Spleen (tissue), 11 donors: ENCODE results near the gene COL27A1. TPM values are rescaled to one million over a fixed set of nuclear protein-coding genes. Genes with fewer than 3 reads are reported as not detected.

ENCODE experiments used
- DNase-seq: peaks from one replicate; pipeline ENCODE4 v3.0.0-alpha.2; 2020
- H3K27ac ChIP-seq, 8 donors: fragments of 200-600 bp; sonication (generic) in 7 of 8; 1 replicate in 4 of 8; 2 replicates in 4 of 8; pipeline versions ENCODE4 v1.5.0 to v1.8.0; 2016 to 2021; ENCODE audit warnings: inconsistent platforms in 4 of 8, mild to moderate bottlenecking in 4 of 8, moderate library complexity in 1 of 8
- H3K27me3 ChIP-seq, 7 donors: fragments of 200-600 bp; sonication (generic) in 6 of 7; replicated peaks in 1 of 7; 1 replicate in 4 of 7; 2 replicates in 3 of 7; pipeline versions ENCODE4 v1.5.0 to v1.8.0; 2016 to 2021; ENCODE audit warnings: inconsistent platforms in 3 of 7, mild to moderate bottlenecking in 1 of 7
- H3K36me3 ChIP-seq, 6 donors: fragments of 200-600 bp; sonication (generic) in 5 of 6; 1 replicate in 4 of 6; 2 replicates in 2 of 6; pipeline versions ENCODE4 v1.5.0 to v1.8.0; 2016 to 2021; ENCODE audit warnings: inconsistent platforms in 2 of 6
- H3K4me1 ChIP-seq, 6 donors: fragments of 200-600 bp; sonication (generic) in 5 of 6; 1 replicate in 3 of 6; 2 replicates in 3 of 6; pipeline versions ENCODE4 v1.5.0 to v1.8.0; 2016 to 2021; ENCODE audit warnings: inconsistent platforms in 3 of 6
- H3K4me3 ChIP-seq, 8 donors: fragments of 200-600 bp; sonication (generic) in 7 of 8; 1 replicate in 4 of 8; 2 replicates in 4 of 8; pipeline versions ENCODE4 v1.5.0 to v1.8.0; 2016 to 2021; ENCODE audit warnings: inconsistent platforms in 4 of 8, mild to moderate bottlenecking in 4 of 8, moderate library complexity in 2 of 8
- H3K9me3 ChIP-seq, 8 donors: fragments of 200-600 bp; sonication (generic) in 7 of 8; 1 replicate in 4 of 8; 2 replicates in 4 of 8; pipeline versions ENCODE4 v1.5.0 to v1.8.0; 2016 to 2021; ENCODE audit warnings: inconsistent platforms in 4 of 8
- POLR2A ChIP-seq, 3 donors: fragments of 450-650 bp; IDR thresholded peaks; one replicate each; pipeline ENCODE4 v1.5.1; 2017; ENCODE audit warnings: antibody characterized with exemption in 3 of 3, mild to moderate bottlenecking in 1 of 3
- POLR2AphosphoS5 ChIP-seq, 3 donors: sonication (generic); formaldehyde crosslinking; IDR thresholded peaks; one replicate each; pipeline ENCODE4 v1.5.1; 2017; ENCODE audit warnings: antibody characterized with exemption in 3 of 3
- WGBS, 5 donors: extraction: QIAGEN DNeasy Blood & Tissue Kit in 3 of 5; methylation state at CpG; one replicate each; pipeline versions ENCODE4 v1.1.5 to v1.1.7; 2013 to 2018; 5-methylcytosine and 5-hydroxymethylcytosine counted together
- intact Hi-C: fragments of 100-400 bp; cut with DNase I; formaldehyde crosslinking; loops from one replicate; pipeline ENCODE4 v1.15.0; 2023; ENCODE audit warnings: low total_unique reads
- polyA plus RNA-seq, 3 donors: library from polyadenylated mRNA; stranded (reverse); fragments of 200-250 nt; gene quantifications; one replicate each; pipeline ENCODE4 v1.2.1, GENCODE V29; 2013
- total RNA-seq, 7 donors: library from RNA; depleted of rRNA in 3 of 7; stranded (reverse); fragments of >200 nt in 3 of 7; fragmentation: NEBNext Ultra II Directional in 4 of 7; extraction: Animal tissue kit (Norgen Biotek cat#: 25700) in 4 of 7; gene quantifications; one replicate each; pipeline versions ENCODE4 v1.1.0 to v1.2.1, GENCODE V29; 2016 to 2021
- TF ChIP-seq, protein P1 (sequence below), 11 experiments: fragments of 200-600 bp in 7 of 11; fragments of 450-650 bp in 4 of 11; sonication (generic) in 4 of 11; IDR thresholded peaks in 8 of 11; conservative IDR thresholded peaks in 3 of 11; 1 replicate in 7 of 11; 2 replicates in 4 of 11; pipeline versions ENCODE4 v1.4.0 to v1.8.0; 2016 to 2021; ENCODE audit warnings: antibody characterized with exemption in 11 of 11, inconsistent platforms in 4 of 11, mild to moderate bottlenecking in 1 of 11
- donor health status: healthy with polysubstance abuse.
- donor health status: DM: no; HTN: no; CAD: no; lungs with moderate emphysema.
- donor health status: DM: no; HTN: no; CAD: no.
- donor health status: Bipolar disorder and iron deficiency.
- donor health status: healthy.
- donor health status: DM: no; HTN: no; CAD: no.
- donor health status: DM: yes; HTN: yes; CAD: no.

The COL27A1 gene
- total and polyA plus RNA-seq, 10 donors, result 2.1 to 23.4 (median 6.1) TPM

- H3K9me3 ChIP-seq, result no peaks in the 10 kb centered on the region
- WGBS, 5 donors, result 62 to 81% (median 74%) methylated on average over 11 of the region's 11 CpGs
- H3K4me1 ChIP-seq, result peaks cover 0 to 5% (median 0%) of the 10 kb centered on the region in 6 donors
- DNase-seq, result no peak
- H3K4me3 ChIP-seq, result no peak overlapping the region
- H3K27ac ChIP-seq, result no peak overlapping the region
- no peaks in the 10 kb centered on the region for H3K36me3 ChIP-seq
- TF ChIP-seq, protein P1, sequence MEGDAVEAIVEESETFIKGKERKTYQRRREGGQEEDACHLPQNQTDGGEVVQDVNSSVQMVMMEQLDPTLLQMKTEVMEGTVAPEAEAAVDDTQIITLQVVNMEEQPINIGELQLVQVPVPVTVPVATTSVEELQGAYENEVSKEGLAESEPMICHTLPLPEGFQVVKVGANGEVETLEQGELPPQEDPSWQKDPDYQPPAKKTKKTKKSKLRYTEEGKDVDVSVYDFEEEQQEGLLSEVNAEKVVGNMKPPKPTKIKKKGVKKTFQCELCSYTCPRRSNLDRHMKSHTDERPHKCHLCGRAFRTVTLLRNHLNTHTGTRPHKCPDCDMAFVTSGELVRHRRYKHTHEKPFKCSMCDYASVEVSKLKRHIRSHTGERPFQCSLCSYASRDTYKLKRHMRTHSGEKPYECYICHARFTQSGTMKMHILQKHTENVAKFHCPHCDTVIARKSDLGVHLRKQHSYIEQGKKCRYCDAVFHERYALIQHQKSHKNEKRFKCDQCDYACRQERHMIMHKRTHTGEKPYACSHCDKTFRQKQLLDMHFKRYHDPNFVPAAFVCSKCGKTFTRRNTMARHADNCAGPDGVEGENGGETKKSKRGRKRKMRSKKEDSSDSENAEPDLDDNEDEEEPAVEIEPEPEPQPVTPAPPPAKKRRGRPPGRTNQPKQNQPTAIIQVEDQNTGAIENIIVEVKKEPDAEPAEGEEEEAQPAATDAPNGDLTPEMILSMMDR (IDR thresholded peaks at IDR 0.05 in 8 of 11, conservative IDR thresholded peaks at IDR 0.05 in 3 of 11), result no peak
- TF ChIP-seq POLR2A (IDR thresholded peaks at IDR 0.05) (no peak), POLR2AphosphoS5 (IDR thresholded peaks at IDR 0.05) (no peak)
- intact Hi-C loops, result no loop called here
- H3K27me3 ChIP-seq, result peaks cover 0 to 9% (median 0%) of the 10 kb centered on the region in 7 donors
Measured at GRCh38 chr9:114225561-114226212, 70.3 kb downstream of the COL27A1 start.

GRCh38 chr9:114226246-114227055 lies 71.1 kb downstream of the COL27A1 start:
- peaks cover 0 to 9% (median 0%) of the 10 kb centered on the region in 7 donors for H3K27me3 ChIP-seq
- H3K27ac ChIP-seq, result no peak overlapping the region
- TF ChIP-seq, protein P1 (IDR thresholded peaks at IDR 0.05 in 8 of 11, conservative IDR thresholded peaks at IDR 0.05 in 3 of 11), result no peak
- no peak for TF ChIP-seq POLR2AphosphoS5 (IDR thresholded peaks at IDR 0.05)
- no peak for TF ChIP-seq POLR2A (IDR thresholded peaks at IDR 0.05)
- H3K4me1 ChIP-seq, result peaks cover 0 to 5% (median 0%) of the 10 kb centered on the region in 6 donors
- H3K9me3 ChIP-seq, result no peaks in the 10 kb centered on the region
- no peaks in the 10 kb centered on the region for H3K36me3 ChIP-seq
- intact Hi-C loops, result no loop called here
- WGBS, 5 donors, result 76 to 85% (median 78%) methylated on average over 9 to 10 of the region's 10 CpGs
- no peak for DNase-seq
- H3K4me3 ChIP-seq, result no peak overlapping the region

DNA sequence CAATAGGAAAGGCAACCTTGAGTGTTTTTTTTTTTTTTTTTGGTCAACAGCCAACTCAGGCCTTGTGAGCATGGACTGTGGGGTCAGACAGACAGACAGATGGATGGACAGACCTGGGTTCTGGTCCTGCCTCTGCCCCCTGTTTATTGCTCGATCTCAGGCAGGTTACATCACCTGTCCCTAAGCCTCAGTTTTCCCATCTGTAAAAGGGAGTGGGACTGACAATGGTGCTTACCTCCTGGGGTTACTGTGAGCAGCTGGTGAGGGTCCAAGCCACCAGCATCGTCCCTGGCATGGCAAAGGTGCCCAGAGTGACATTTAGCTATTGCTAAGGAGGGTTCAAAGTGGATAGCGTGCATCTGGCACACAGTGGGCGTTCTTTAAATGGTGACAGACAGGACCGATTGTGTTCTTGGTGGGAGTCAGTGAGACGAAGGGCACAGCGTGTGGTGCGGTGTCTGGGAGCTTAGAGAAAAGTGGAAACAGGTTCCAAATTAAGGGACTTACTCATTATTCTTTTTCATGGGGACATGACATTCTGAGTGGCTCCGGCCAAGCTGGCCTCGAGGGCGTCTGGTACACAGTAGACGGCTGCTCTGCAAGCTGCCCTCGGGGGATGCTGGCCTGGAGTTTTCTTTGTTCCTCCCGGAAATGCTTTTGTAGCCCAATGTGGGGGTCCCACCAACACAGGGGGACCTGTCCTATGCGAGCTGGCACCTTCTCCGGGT lies 72.1 kb downstream of the COL27A1 start:
- no peak overlapping the region for H3K4me3 ChIP-seq
- no peaks in the 10 kb centered on the region for H3K9me3 ChIP-seq
- H3K4me1 ChIP-seq, result peaks cover 0 to 5% (median 0%) of the 10 kb centered on the region in 6 donors
- no peak for DNase-seq
- H3K27me3 ChIP-seq, result peaks cover 0 to 9% (median 0%) of the 10 kb centered on the region in 7 donors
- no peak overlapping the region for H3K27ac ChIP-seq
- TF ChIP-seq, protein P1 (IDR thresholded peaks at IDR 0.05 in 8 of 11, conservative IDR thresholded peaks at IDR 0.05 in 3 of 11), result no peak
- TF ChIP-seq POLR2A (IDR thresholded peaks at IDR 0.05) (no peak), POLR2AphosphoS5 (IDR thresholded peaks at IDR 0.05) (no peak)
- H3K36me3 ChIP-seq, result no peaks in the 10 kb centered on the region
- 83 to 94% (median 86%) methylated on average over 12 to 16 of the region's 16 CpGs for WGBS, 5 donors
- intact Hi-C loops, result no loop called here
